ENCODE data around the gene UNC5A.

UNC5A gene

GRCh38 chr5:176802116-176802784 is 8.1 kb upstream of the UNC5A start:
- DNase-seq = no peak

GRCh38 chr5:176803068-176803942 is 7.1 kb upstream of the UNC5A start:
- no peak for DNase-seq

GRCh38 chr5:176803943-176804498 is 6.3 kb upstream of the UNC5A start:
- no peak for DNase-seq

GRCh38 chr5:176806137-176806536 is 4.2 kb upstream of the UNC5A start:
- DNase-seq = no peak

GRCh38 chr5:176809544-176810080 is 747 bp upstream of the UNC5A start:
- DNase-seq = no peak

GRCh38 chr5:176810687-176811501 is 535 bp downstream of the UNC5A start:
- peak in 1 of 2 experiments; percentile 43 for DNase-seq

- DNase-seq = no peak
Measured at GRCh38 chr5:176812269-176813259, 2.2 kb downstream of the UNC5A start.

- DNase-seq = no peak
Measured at GRCh38 chr5:176813587-176814312, 3.4 kb downstream of the UNC5A start.

- no peak for DNase-seq
Measured at GRCh38 chr5:176814313-176814685, 3.9 kb downstream of the UNC5A start.

- no peak for DNase-seq
Measured at GRCh38 chr5:176814836-176815438, 4.6 kb downstream of the UNC5A start.

- DNase-seq = no peak
Measured at GRCh38 chr5:176816043-176816745, 5.8 kb downstream of the UNC5A start.

- no peak for DNase-seq
Measured at GRCh38 chr5:176816791-176817347, 6.5 kb downstream of the UNC5A start.

GRCh38 chr5:176817369-176817840 is 7.0 kb downstream of the UNC5A start:
- no peak for DNase-seq

- peak; percentile 47 to 59 for DNase-seq
Measured at GRCh38 chr5:176817841-176818377, 7.5 kb downstream of the UNC5A start.

GRCh38 chr5:176818391-176819098 is 8.2 kb downstream of the UNC5A start:
- DNase-seq = no peak

- DNase-seq = no peak
Measured at GRCh38 chr5:176819476-176819875, 9.1 kb downstream of the UNC5A start.

GRCh38 chr5:176820937-176821336 is 10.6 kb downstream of the UNC5A start:
- DNase-seq = no peak

GRCh38 chr5:176821441-176821840 is 11.1 kb downstream of the UNC5A start:
- no peak for DNase-seq

Data from activated T-cell treated with anti-CD3 and anti-CD28 coated beads, Interleukin-2, amount 50 U/mL, for 48 hours (primary cell).